Gastrocnemius medialis (tissue), 4 donors: ENCODE measurements around the gene GAREM1. TPM values are rescaled to one million over a fixed set of nuclear protein-coding genes. Genes with fewer than 3 reads are reported as not detected.

Experiments used
- ATAC-seq, 2 donors: fragments of 150-250 bp; one replicate each; pipeline ENCODE4 v1.9.1; 2016
- DNase-seq, 2 donors: peaks; one replicate each; pipeline ENCODE4 v3.0.0-alpha.2; 2019
- H3K27ac ChIP-seq, 4 donors: fragments of 200-600 bp; sonication (generic); 1 replicate in 1 of 4; 2 replicates in 3 of 4; pipeline ENCODE4 v1.5.1; 2016 to 2018; ENCODE audit warnings: mild to moderate bottlenecking in 2 of 4, moderate library complexity in 1 of 4
- H3K27me3 ChIP-seq, 3 donors: fragments of 200-600 bp; sonication (generic) in 2 of 3; 1 replicate in 1 of 3; 2 replicates in 2 of 3; pipeline versions ENCODE4 v1.5.1 to v1.6.0; 2016 to 2019; ENCODE audit warnings: mild to moderate bottlenecking in 1 of 3, moderate library complexity in 1 of 3
- H3K36me3 ChIP-seq, 2 donors: fragments of 200-600 bp; sonication (generic) in 1 of 2; one replicate each; pipeline ENCODE4 v1.5.1; 2017 to 2018
- H3K4me1 ChIP-seq, 2 donors: fragments of 200-600 bp; sonication (generic) in 1 of 2; one replicate each; pipeline ENCODE4 v1.5.1; 2016 to 2017; ENCODE audit warnings: mild to moderate bottlenecking in 2 of 2
- H3K4me3 ChIP-seq, 4 donors: fragments of 200-600 bp; sonication (generic) in 3 of 4; 1 replicate in 1 of 4; 2 replicates in 3 of 4; pipeline ENCODE4 v1.5.1; 2016 to 2019; ENCODE audit warnings: mild to moderate bottlenecking in 2 of 4
- H3K9me3 ChIP-seq, 3 donors: fragments of 200-600 bp; sonication (generic) in 2 of 3; 1 replicate in 1 of 3; 2 replicates in 2 of 3; pipeline ENCODE4 v1.5.1; 2016 to 2019
- CTCF ChIP-seq, 5 experiments: fragments of 450-650 bp in 3 of 5; fragments of 200-600 bp in 2 of 5; sonication (generic) in 2 of 5; IDR thresholded peaks in 4 of 5; conservative IDR thresholded peaks in 1 of 5; 1 replicate in 4 of 5; 2 replicates in 1 of 5; pipeline ENCODE4 v1.5.1; 2016 to 2019; ENCODE audit warnings: antibody characterized with exemption in 5 of 5, mild to moderate bottlenecking in 3 of 5, moderate library complexity in 3 of 5
- POLR2A ChIP-seq, 2 donors: fragments of 450-650 bp; IDR thresholded peaks; one replicate each; pipeline ENCODE4 v1.6.1; 2017; ENCODE audit warnings: antibody characterized with exemption in 2 of 2, mild to moderate bottlenecking in 2 of 2, moderate library complexity in 2 of 2
- in situ Hi-C, 4 donors: fragments of 200-750 bp; cut with MboI; loops; one replicate each; pipeline versions ENCODE4 v1.15.0 to v1.8.0; 2017; ENCODE audit warnings: low sequenced_read_pairs in 4 of 4
- intact Hi-C: fragments of 100-400 bp; cut with DNase I; formaldehyde crosslinking; loops from one replicate; pipeline ENCODE4 v1.15.1; 2023; ENCODE audit warnings: low total_unique reads
- total RNA-seq, 4 donors: library from RNA; depleted of rRNA; stranded (reverse); fragments of >200 nt; gene quantifications; one replicate each; pipeline versions ENCODE4 v1.1.0 to v1.2.3, GENCODE V29; 2016

Gene GAREM1
- total RNA-seq, 4 donors from 2014 or later: 13.4 to 21.9 (median 16.4) TPM

- Histone ChIP-seq H3K9me3 (no peaks in the 10 kb centered on the region), H3K36me3 (no peaks in the 10 kb centered on the region), H3K27ac (no peak overlapping the region), H3K4me1 (no peaks in the 10 kb centered on the region), H3K27me3 (no peaks in the 10 kb centered on the region), H3K4me3 (no peak overlapping the region)
- no peak for TF ChIP-seq CTCF (IDR thresholded peaks at IDR 0.05 in 4 of 5, conservative IDR thresholded peaks at IDR 0.05 in 1 of 5)
- TF ChIP-seq POLR2A (IDR thresholded peaks at IDR 0.05): no peak
- intact Hi-C loops: no loop called here
- ATAC-seq: no peak
- in situ Hi-C loops: loop anchor here in 1 of 4 donors (25.0 kb wide), 1 partner anchor 111 kb away; no protein-coding TSS in a partner anchor
- DNase-seq: no peak
Observed at GRCh38 chr18:32401621-32402020, 69.1 kb downstream of the GAREM1 start.

GRCh38 chr18:32393407-32393806, 77.3 kb downstream of the GAREM1 start:
- Histone ChIP-seq H3K36me3 (peaks cover 0 to 7% of the 10 kb centered on the region in 2 donors), H3K27me3 (no peaks in the 10 kb centered on the region), H3K9me3 (no peaks in the 10 kb centered on the region), H3K4me3 (no peak overlapping the region), H3K4me1 (no peaks in the 10 kb centered on the region), H3K27ac (no peak overlapping the region)
- no peak for ATAC-seq
- intact Hi-C loops (no loop called here), in situ Hi-C loops (no loop called here)
- no peak for DNase-seq
- no peak for TF ChIP-seq POLR2A (IDR thresholded peaks at IDR 0.05)
- no peak for TF ChIP-seq CTCF (IDR thresholded peaks at IDR 0.05 in 4 of 5, conservative IDR thresholded peaks at IDR 0.05 in 1 of 5)

- no peak for DNase-seq
- no peak for TF ChIP-seq POLR2A (IDR thresholded peaks at IDR 0.05)
- no peak for TF ChIP-seq CTCF (IDR thresholded peaks at IDR 0.05 in 4 of 5, conservative IDR thresholded peaks at IDR 0.05 in 1 of 5)
- H3K4me3 ChIP-seq: no peak overlapping the region
- no peak overlapping the region for H3K27ac ChIP-seq
- ATAC-seq: no peak
- H3K36me3 ChIP-seq: peaks cover 0 to 7% of the 10 kb centered on the region in 2 donors
- intact Hi-C loops: no loop called here
- H3K27me3 ChIP-seq: no peaks in the 10 kb centered on the region
- H3K4me1 ChIP-seq: peaks cover 8% of the 10 kb centered on the region in 2 donors
- in situ Hi-C loops: no loop called here
- no peaks in the 10 kb centered on the region for H3K9me3 ChIP-seq
Observed at GRCh38 chr18:32391126-32391525, 79.6 kb downstream of the GAREM1 start.

GRCh38 chr18:32389858-32390257, 80.8 kb downstream of the GAREM1 start:
- no peak for ATAC-seq
- Histone ChIP-seq H3K4me1 (peaks cover 18 to 19% of the 10 kb centered on the region in 2 donors), H3K4me3 (no peak overlapping the region), H3K9me3 (no peaks in the 10 kb centered on the region), H3K27ac (no peak overlapping the region), H3K27me3 (no peaks in the 10 kb centered on the region), H3K36me3 (peaks cover 0 to 7% of the 10 kb centered on the region in 2 donors)
- no peak for DNase-seq
- in situ Hi-C loops (no loop called here), intact Hi-C loops (loop anchor here (5.0 kb wide), 2 partner anchors 38 to 103 kb away; no protein-coding TSS in a partner anchor)
- TF ChIP-seq POLR2A (IDR thresholded peaks at IDR 0.05): no peak
- TF ChIP-seq CTCF (IDR thresholded peaks at IDR 0.05 in 4 of 5, conservative IDR thresholded peaks at IDR 0.05 in 1 of 5): no peak

GRCh38 chr18:32389191-32389590, 81.5 kb downstream of the GAREM1 start:
- intact Hi-C loops (loop anchor here (5.0 kb wide), 2 partner anchors 37 to 102 kb away; no protein-coding TSS in a partner anchor), in situ Hi-C loops (no loop called here)
- Histone ChIP-seq H3K27ac (no peak overlapping the region), H3K36me3 (peaks cover 0 to 7% of the 10 kb centered on the region in 2 donors), H3K4me3 (no peak overlapping the region), H3K9me3 (no peaks in the 10 kb centered on the region), H3K27me3 (no peaks in the 10 kb centered on the region), H3K4me1 (peaks cover 18 to 19% of the 10 kb centered on the region in 2 donors)
- DNase-seq (no peak), ATAC-seq (no peak)
- no peak for TF ChIP-seq POLR2A (IDR thresholded peaks at IDR 0.05)
- TF ChIP-seq CTCF (IDR thresholded peaks at IDR 0.05 in 4 of 5, conservative IDR thresholded peaks at IDR 0.05 in 1 of 5): no peak
